GM12875 (cell line): Measurements from ENCODE around the gene HIVEP3.
"Not testable (repeated sequence)": the region's sequence is repeated elsewhere in the genome, so short reads cannot be mapped to it uniquely, and the experiment has no call there.

Experiments
- H3K4me3 ChIP-seq: one replicate; pipeline ENCODE4 v1.5.1; 2011; ENCODE audit warnings: low read depth, low read length, control low read depth
- TF ChIP-seq, protein P1 (sequence below): IDR thresholded peaks from 2 replicates; pipeline ENCODE4 v1.5.1; 2011; ENCODE audit warnings: low read depth, mild to moderate bottlenecking, control low read depth, inconsistent platforms, low read length, moderate library complexity, borderline replicate concordance; ENCODE audit not compliant: insufficient read depth

HIVEP3 gene

DNA sequence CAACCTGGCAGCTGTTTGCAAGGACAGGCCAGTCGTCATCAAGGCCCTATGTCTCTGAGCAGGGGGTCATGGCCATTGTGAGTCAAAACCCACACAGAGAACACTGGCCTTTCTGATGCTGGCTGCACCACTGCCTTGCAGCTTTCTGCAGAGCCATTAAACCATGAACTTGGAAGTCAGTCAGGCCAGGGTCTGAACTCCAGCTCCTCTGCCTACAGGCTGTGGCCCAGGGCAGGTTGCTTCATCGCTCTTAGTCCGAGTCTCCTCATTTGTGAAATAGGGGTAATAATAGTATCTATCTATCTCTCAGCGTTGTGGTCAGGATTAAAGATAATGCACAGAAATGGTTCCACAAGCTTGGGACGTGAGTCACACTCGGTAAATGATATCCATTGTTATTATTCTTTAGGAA is 35.8 kb upstream of the HIVEP3 start:
- TF ChIP-seq, protein P1, sequence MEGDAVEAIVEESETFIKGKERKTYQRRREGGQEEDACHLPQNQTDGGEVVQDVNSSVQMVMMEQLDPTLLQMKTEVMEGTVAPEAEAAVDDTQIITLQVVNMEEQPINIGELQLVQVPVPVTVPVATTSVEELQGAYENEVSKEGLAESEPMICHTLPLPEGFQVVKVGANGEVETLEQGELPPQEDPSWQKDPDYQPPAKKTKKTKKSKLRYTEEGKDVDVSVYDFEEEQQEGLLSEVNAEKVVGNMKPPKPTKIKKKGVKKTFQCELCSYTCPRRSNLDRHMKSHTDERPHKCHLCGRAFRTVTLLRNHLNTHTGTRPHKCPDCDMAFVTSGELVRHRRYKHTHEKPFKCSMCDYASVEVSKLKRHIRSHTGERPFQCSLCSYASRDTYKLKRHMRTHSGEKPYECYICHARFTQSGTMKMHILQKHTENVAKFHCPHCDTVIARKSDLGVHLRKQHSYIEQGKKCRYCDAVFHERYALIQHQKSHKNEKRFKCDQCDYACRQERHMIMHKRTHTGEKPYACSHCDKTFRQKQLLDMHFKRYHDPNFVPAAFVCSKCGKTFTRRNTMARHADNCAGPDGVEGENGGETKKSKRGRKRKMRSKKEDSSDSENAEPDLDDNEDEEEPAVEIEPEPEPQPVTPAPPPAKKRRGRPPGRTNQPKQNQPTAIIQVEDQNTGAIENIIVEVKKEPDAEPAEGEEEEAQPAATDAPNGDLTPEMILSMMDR: no peak
- no peak overlapping the region for H3K4me3 ChIP-seq

DNA sequence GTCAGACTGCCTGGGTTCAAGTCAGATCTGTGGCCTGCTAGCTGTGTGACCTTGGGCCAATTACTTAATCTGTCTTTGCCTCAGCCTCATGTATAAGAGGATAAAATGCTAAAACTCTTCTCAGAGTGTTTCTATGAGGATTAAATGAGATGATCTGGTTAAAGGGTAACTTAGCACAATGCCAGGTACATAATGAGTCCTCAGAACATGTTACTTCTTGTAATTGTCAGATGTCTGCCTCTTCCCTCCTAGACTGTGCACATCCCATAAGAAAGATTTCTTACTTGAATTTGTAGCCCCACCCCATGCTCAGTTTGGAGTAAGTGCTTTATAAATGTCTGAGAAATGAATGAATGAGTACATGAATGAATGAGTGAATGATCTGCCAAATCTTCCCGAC is 34.6 kb upstream of the HIVEP3 start:
- TF ChIP-seq, protein P1: no peak
- no peak overlapping the region for H3K4me3 ChIP-seq

DNA sequence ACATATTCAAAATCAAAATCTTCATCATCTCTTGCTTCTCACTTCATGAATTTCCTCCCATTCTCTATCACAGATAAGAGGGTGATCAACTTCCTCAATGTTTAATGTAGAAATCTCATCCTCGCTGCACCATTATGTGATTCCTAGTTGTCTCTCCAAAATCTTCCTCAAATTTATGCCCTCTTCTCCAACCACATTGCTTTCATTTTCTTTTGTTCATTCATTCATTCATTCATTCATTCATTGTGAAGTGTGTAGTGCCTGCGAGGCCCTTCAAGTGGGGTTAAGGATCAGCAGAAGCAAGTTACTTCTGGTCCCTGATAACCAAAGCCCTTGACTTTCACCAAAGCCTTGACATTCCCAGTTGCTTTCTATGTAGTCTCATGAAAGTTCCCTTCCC is 33.5 kb upstream of the HIVEP3 start:
- TF ChIP-seq, protein P1: no peak
- no peak overlapping the region for H3K4me3 ChIP-seq

DNA sequence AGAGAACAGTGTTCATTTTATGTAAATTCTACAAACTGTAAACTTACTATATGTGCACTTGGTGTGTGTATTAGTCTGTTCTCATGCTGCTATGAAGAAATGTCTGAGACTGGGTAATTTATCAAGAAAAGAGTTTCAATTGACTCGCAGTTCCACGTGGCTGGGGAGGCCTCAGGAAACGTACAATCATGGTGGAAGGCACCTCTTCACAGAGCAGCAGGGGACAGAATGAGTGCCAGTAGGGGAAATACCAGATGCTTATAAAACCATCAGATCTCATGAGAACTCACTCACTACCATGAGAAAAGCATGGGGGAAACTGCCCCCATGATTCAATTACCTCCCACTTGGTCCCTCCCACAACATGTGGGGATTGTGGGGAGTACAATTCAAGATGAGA is 32.8 kb upstream of the HIVEP3 start:
- H3K4me3 ChIP-seq: not testable (repeated sequence)

DNA sequence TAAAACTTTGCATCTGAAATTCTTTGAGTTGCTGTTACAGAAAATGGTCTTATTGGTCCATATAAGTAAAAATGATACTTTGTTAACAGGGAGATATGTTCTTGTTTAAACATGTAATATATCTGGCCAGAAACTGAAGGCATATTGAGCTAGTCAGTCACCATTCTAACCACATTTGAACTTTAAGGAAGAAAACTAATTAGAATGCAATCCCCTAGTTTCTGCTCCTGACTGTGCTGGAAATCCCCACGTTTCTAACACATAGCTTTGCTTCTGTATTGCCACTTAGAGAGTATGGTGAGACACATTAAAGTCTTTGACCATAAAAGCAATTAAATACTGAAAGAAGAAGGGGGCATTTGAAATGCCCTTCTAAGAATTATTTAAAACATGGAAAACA is 32.1 kb upstream of the HIVEP3 start:
- TF ChIP-seq, protein P1: no peak
- no peak overlapping the region for H3K4me3 ChIP-seq

DNA sequence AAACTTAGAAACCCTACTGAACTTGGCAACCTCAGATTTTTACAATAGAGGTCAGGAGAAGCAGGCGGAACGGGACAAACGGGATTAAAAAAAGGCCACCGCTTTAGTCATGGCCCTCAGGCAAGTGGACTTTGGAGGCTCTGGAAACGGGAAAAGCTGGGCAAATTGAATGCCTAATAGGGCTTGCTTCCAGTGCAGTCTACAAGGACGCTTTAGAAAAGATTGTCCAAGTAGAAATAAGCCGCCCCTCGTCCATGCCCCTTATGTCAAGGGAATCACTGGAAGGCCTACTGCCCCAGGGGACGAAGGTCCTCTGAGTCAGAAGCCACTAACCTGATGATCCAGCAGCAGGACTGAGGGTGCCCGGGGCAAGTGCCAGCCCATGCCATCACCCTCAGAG is 27.2 kb upstream of the HIVEP3 start:
- H3K4me3 ChIP-seq: not testable (repeated sequence)

DNA sequence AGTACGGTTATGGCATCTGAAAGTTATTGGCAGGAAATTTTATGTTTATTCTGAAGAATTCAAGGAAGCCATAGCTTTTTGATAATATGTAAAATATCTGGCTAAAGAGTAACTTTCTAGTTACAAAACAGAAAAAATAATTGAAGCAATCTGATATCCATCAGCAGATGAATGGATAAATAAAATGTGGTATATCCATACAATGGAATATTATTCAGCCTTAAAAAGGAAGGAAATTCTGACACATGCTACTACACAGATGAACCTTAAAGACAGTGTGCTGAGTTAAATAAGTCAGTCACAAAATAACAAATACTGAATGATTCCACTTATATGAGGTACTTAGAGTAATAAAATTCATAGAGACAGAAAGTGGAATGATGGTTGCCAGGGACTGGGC is 25.0 kb upstream of the HIVEP3 start:
- TF ChIP-seq, protein P1: no peak
- no peak overlapping the region for H3K4me3 ChIP-seq

DNA sequence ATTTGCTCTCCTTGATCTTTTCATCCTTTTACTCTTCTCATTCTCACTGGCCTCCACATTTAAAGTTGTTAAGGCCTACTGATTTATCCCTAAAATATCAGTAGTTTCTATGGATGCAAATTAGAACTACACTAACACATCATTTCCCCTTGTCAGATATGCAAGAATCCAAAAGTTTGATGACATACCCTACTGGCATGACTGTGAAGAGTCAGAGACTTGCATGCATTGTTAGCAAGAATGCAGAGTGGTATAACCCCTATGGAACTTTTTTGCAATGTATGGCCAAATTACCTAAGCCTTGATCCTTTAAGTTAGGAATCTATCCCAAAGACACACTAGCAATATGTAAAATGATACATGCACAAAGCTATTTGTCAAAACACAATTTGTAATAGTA is 23.6 kb upstream of the HIVEP3 start:
- no peak overlapping the region for H3K4me3 ChIP-seq
- TF ChIP-seq, protein P1: no peak
